HG02678 (cell line): ENCODE measurements around the gene YWHAH.
"Not testable (repeated sequence)": the region's sequence is repeated elsewhere in the genome, so short reads cannot be mapped to it uniquely, and the experiment has no call there.

Experiments
- ATAC-seq: cut with Tn5 transposase; IDR thresholded peaks from one replicate; pipeline ENCODE4 v1.9.1; 2021; ENCODE audit warnings: mild to moderate bottlenecking, moderate library complexity; ENCODE audit not compliant: unreplicated experiment

The YWHAH gene

GRCh38 chr22:31977141-31977841 lies 33.0 kb downstream of the YWHAH start:
- ATAC-seq: no peak

- ATAC-seq: no peak
Measured at GRCh38 chr22:31977939-31978338, 33.6 kb downstream of the YWHAH start.

GRCh38 chr22:31980628-31981027 lies 36.3 kb downstream of the YWHAH start:
- ATAC-seq: no peak

- not testable (repeated sequence) for ATAC-seq
Measured at GRCh38 chr22:31981976-31982375, 37.6 kb downstream of the YWHAH start.

- ATAC-seq: no peak
Measured at GRCh38 chr22:31983911-31984656, 39.7 kb downstream of the YWHAH start.

GRCh38 chr22:31987218-31987617 lies 42.9 kb downstream of the YWHAH start:
- no peak for ATAC-seq

GRCh38 chr22:31991102-31991839 lies 46.9 kb downstream of the YWHAH start:
- no peak for ATAC-seq

- no peak for ATAC-seq
Measured at GRCh38 chr22:31995046-31995445, 50.7 kb downstream of the YWHAH start.

GRCh38 chr22:31995807-31996206 lies 51.5 kb downstream of the YWHAH start:
- ATAC-seq: no peak

- ATAC-seq: no peak
Measured at GRCh38 chr22:31998784-31999385, 54.5 kb downstream of the YWHAH start.

- ATAC-seq: no peak
Measured at GRCh38 chr22:32000181-32000580, 55.8 kb downstream of the YWHAH start.

- ATAC-seq: no peak
Measured at GRCh38 chr22:32005453-32005852, 61.1 kb downstream of the YWHAH start.
